ENCODE results near the gene UNC93B1.
A peak's percentile ranks its signal among the peaks of the same experiment; 100 is the strongest.

Gene UNC93B1

GRCh38 chr11:68012044-68012842, 8.3 kb upstream of the UNC93B1 start:
- WGBS, 2 experiments (ENCODE audit: insufficient coverage in 2 of 2) = 86 to 96% methylated on average over 10 to 11 of the region's 17 CpGs
- peak overlapping the region; percentile 41 for H3K27ac ChIP-seq (ENCODE audit: low read depth, low read length, severe bottlenecking)

GRCh38 chr11:68011051-68011943, 7.4 kb upstream of the UNC93B1 start:
- 95 to 96% methylated on average over 13 to 15 of the region's 16 CpGs for WGBS, 2 experiments (ENCODE audit: insufficient coverage in 2 of 2)
- no peak overlapping the region for H3K4me3 ChIP-seq (ENCODE audit: extremely low read depth, insufficient read depth, low read length, poor library complexity, severe bottlenecking)
- H3K4me1 ChIP-seq (ENCODE audit: control insufficient read depth, insufficient read depth, low read length, poor library complexity, severe bottlenecking) = peaks cover 21% of the 10 kb centered on the region
- H3K27ac ChIP-seq (ENCODE audit: low read depth, low read length, severe bottlenecking) = no peak overlapping the region
- no peaks in the 10 kb centered on the region for H3K36me3 ChIP-seq (ENCODE audit: control insufficient read depth, insufficient read depth, low read length)
- peaks cover 6% of the 10 kb centered on the region for H3K9me3 ChIP-seq (ENCODE audit: control insufficient read depth, low read length)

More at GRCh38 chr11:68012044-68012842, 8.3 kb upstream of the UNC93B1 start:
- Histone ChIP-seq H3K4me3 (ENCODE audit: extremely low read depth, insufficient read depth, low read length, poor library complexity, severe bottlenecking) (no peak overlapping the region), H3K4me1 (ENCODE audit: control insufficient read depth, insufficient read depth, low read length, poor library complexity, severe bottlenecking) (peaks cover 21% of the 10 kb centered on the region), H3K36me3 (ENCODE audit: control insufficient read depth, insufficient read depth, low read length) (no peaks in the 10 kb centered on the region), H3K9me3 (ENCODE audit: control insufficient read depth, low read length) (peaks cover 6% of the 10 kb centered on the region)

DNA sequence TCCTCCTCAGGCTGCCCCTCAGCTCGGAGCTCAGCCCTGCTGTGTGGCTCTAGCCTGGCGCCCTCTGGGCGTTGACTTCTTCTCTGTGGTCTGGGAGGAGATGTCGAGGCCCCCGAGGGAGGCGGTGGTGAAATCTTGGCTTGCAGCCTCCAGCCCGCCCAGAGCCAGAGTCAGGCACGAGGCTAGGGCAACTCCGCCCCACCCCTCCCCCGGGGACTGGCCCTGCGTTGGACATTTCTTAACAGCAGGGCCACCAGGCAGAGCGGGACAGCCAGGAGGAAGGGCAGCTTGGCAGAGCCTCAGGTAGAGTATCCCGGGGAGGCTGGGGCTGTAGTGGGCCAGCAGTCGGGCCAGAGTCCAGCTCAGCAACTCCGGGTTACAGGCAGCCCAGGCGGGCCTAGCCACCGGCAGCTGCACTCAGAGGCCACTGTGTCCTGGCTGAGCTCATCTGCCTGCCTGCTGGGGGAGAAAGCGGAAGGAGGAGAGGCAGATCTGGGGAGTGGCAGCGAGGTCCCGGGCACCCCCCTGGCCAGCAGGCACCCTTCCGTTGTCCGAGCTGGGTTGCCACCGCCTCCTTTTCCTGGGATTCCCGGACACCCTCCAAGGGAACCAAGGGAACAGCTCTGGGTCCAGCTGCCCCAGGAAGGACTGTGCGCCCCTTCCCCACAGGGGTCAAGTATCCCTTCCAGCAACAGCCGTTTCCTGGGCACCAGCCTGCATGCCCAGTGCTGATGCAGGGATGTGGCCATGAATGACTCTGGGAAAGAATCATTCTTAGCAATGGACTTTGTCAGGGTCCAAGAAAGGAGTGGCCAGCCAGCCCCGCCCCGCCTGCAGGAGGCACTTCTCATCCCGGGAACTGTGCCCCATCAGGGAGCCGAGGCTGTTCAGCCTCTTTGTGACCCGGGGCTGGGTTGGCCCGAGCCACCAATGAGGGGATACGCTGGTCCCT, 6.5 kb upstream of the UNC93B1 start, which contains the start of gene ALDH3B1:
ALDH3B1 (plus strand) TSS at position 238 of the 952 bp plus-strand sequence. CDS start 4,971 bp downstream, outside the sequence.
- Histone ChIP-seq H3K4me1 (ENCODE audit: control insufficient read depth, insufficient read depth, low read length, poor library complexity, severe bottlenecking) (peaks cover 21% of the 10 kb centered on the region), H3K9me3 (ENCODE audit: control insufficient read depth, low read length) (peaks cover 6% of the 10 kb centered on the region), H3K27ac (ENCODE audit: low read depth, low read length, severe bottlenecking) (no peak within 1 kb of the TSS), H3K36me3 (ENCODE audit: control insufficient read depth, insufficient read depth, low read length) (no peaks in the 10 kb centered on the region), H3K4me3 (ENCODE audit: extremely low read depth, insufficient read depth, low read length, poor library complexity, severe bottlenecking) (no peak within 1 kb of the TSS)
- 47 to 61% methylated on average over 29 to 32 of the region's 33 CpGs for WGBS, 2 experiments (ENCODE audit: insufficient coverage in 2 of 2)

DNA sequence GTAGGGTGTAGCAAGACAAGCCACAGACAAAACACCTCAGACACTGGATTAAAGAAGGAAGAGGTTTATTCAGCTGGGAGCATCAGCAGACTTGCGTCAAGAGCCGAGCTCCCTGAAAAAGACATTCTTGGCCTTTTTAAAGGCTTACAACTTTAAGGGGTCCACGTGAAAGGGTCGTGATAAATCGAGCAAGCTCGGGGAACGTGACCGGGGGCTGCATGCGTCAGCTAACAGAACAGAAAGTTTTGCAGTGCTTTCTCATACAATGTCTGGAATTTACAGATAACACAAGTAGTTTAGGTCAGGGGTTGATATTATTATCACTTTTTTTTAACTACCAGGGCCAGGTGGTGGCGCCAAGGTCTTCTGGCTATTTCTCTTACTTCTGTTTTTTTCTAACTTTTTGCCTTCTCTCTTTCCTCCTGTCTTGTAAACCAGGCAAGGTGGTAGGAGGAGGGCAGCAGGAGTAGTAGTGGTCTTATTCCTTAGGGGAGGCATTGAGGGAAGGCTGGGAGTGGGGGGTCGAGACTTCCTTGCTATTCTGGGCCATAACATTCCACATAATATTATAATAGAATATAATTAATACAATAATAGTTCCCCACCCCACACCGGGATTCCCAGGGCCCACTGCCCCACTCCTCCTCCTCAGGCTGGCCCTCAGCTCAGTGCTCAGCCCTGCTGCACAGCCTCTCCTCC, 5.6 kb upstream of the UNC93B1 start:
- Histone ChIP-seq H3K4me1 (ENCODE audit: control insufficient read depth, insufficient read depth, low read length, poor library complexity, severe bottlenecking) (peaks cover 19% of the 10 kb centered on the region), H3K36me3 (ENCODE audit: control insufficient read depth, insufficient read depth, low read length) (no peaks in the 10 kb centered on the region), H3K9me3 (ENCODE audit: control insufficient read depth, low read length) (peaks cover 6% of the 10 kb centered on the region), H3K27ac (ENCODE audit: low read depth, low read length, severe bottlenecking) (no peak overlapping the region), H3K4me3 (ENCODE audit: extremely low read depth, insufficient read depth, low read length, poor library complexity, severe bottlenecking) (no peak overlapping the region)
- 93 to 94% methylated on average over 6 to 7 of the region's 12 CpGs for WGBS, 2 experiments (ENCODE audit: insufficient coverage in 2 of 2)

DNA sequence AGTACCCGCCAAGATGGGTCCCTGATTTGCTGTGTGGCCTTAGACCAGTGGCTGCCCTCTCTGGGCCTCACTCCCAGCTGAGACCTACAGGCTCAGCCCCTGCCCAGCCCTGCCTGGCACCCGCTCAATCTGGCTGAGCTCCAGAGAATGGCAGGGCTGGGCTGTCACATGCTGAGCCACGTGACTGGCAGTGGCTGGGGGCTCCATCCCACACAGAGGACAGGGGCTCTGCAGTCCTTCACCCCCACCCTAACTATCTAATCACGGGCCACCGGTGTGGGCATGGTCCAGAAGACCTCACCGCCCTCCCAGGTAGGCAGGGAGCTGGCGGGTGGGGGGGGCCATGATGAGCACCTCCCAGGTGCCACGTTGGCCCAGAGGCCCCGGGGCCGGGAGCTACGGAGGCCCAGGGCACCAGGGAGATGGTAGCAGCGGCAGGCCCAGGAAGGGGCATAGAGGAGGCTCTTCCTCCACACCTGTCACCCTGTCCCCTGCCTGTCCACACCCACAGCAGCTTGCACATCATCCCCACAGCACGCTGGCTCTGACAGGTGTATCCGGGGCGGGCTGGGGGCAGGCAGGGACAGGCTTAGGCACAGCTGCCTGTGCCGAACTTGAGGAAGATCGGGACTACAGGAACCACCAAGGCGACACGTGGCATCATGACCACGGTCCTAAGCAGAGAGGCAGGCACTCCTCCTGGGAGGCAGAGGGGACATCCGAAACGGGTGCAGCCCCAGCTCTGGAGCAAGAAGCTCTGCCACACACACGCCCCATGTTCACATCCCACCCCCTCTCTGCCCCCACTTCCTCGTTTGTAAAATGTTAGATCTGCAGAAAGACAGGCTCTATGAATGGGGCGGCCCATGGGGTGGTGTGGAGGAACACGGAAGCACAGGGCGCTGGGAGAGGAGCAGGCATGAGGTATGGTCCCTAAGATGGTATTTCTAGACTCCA, 4.8 kb upstream of the UNC93B1 start:
- H3K36me3 ChIP-seq (ENCODE audit: control insufficient read depth, insufficient read depth, low read length) = no peaks in the 10 kb centered on the region
- WGBS, 2 experiments (ENCODE audit: insufficient coverage in 2 of 2) = 88 to 91% methylated on average over 19 to 24 of the region's 27 CpGs
- no peak overlapping the region for H3K27ac ChIP-seq (ENCODE audit: low read depth, low read length, severe bottlenecking)
- no peak overlapping the region for H3K4me3 ChIP-seq (ENCODE audit: extremely low read depth, insufficient read depth, low read length, poor library complexity, severe bottlenecking)
- H3K9me3 ChIP-seq (ENCODE audit: control insufficient read depth, low read length) = peaks cover 6% of the 10 kb centered on the region
- H3K4me1 ChIP-seq (ENCODE audit: control insufficient read depth, insufficient read depth, low read length, poor library complexity, severe bottlenecking) = peaks cover 15% of the 10 kb centered on the region

DNA sequence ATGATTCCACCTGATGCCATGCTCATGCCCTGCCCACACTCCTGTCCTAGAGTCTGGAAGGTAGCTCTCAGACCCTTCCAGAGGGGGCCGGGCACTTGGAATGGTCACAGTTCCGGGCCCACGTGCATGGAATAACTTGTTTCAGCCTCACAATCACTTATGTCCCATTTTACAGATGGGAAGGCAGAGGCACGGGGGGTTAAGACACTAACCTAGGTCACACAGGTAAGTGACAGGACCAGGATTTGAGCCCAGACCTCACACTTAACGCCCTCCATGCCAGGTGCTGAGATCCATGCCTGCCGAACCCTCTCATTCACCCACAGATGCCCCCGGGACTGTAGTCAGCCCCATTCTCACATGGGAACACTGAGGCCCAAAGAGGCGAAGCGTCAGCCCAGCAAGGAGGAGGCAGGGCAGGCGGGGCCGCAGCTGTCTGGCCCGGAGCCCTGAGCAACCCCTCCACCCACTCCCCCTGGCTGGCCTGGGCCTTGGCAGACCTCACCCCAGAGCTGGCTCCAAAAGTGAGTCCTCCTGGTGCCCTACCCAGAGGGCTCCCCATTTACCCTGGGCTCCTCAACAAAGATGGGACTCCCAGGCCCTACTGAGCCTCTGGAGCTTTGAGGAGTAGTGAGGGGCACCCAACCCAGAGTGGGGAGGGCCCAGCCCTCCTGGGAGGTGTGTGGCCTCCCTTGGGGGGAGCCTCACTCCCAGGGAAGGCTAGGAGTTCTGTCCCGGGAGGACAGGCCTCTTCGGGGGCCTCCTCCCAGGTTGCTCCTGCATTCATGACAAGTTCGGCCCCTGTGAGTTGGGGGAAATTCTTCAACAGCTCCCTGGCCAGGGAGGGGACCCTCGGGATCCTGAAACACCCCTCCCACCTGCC, 3.8 kb upstream of the UNC93B1 start:
- peaks cover 6% of the 10 kb centered on the region for H3K9me3 ChIP-seq (ENCODE audit: control insufficient read depth, low read length)
- peaks cover 11% of the 10 kb centered on the region for H3K4me1 ChIP-seq (ENCODE audit: control insufficient read depth, insufficient read depth, low read length, poor library complexity, severe bottlenecking)
- no peaks in the 10 kb centered on the region for H3K36me3 ChIP-seq (ENCODE audit: control insufficient read depth, insufficient read depth, low read length)
- H3K27ac ChIP-seq (ENCODE audit: low read depth, low read length, severe bottlenecking) = no peak overlapping the region
- H3K4me3 ChIP-seq (ENCODE audit: extremely low read depth, insufficient read depth, low read length, poor library complexity, severe bottlenecking) = no peak overlapping the region
- WGBS, 2 experiments (ENCODE audit: insufficient coverage in 2 of 2) = 91% methylated on average over 12 to 14 of the region's 16 CpGs

- Histone ChIP-seq H3K9me3 (ENCODE audit: control insufficient read depth, low read length) (peaks cover 6% of the 10 kb centered on the region), H3K4me3 (ENCODE audit: extremely low read depth, insufficient read depth, low read length, poor library complexity, severe bottlenecking) (no peak overlapping the region), H3K27ac (ENCODE audit: low read depth, low read length, severe bottlenecking) (no peak overlapping the region), H3K4me1 (ENCODE audit: control insufficient read depth, insufficient read depth, low read length, poor library complexity, severe bottlenecking) (peaks cover 4% of the 10 kb centered on the region), H3K36me3 (ENCODE audit: control insufficient read depth, insufficient read depth, low read length) (no peaks in the 10 kb centered on the region)
- 97% methylated on average over 7 of the region's 7 CpGs for WGBS, 2 experiments (ENCODE audit: insufficient coverage in 2 of 2)
Measured at GRCh38 chr11:68006606-68007166, 2.8 kb upstream of the UNC93B1 start.

GRCh38 chr11:68004551-68005335, 846 bp upstream of the UNC93B1 start:
- 82 to 88% methylated on average over 10 to 12 of the region's 14 CpGs for WGBS, 2 experiments (ENCODE audit: insufficient coverage in 2 of 2)
- peaks cover 6% of the 10 kb centered on the region for H3K9me3 ChIP-seq (ENCODE audit: control insufficient read depth, low read length)
- H3K27ac ChIP-seq (ENCODE audit: low read depth, low read length, severe bottlenecking) = no peak overlapping the region
- peak overlapping the region; percentile 50 for H3K4me3 ChIP-seq (ENCODE audit: extremely low read depth, insufficient read depth, low read length, poor library complexity, severe bottlenecking)
- no peaks in the 10 kb centered on the region for H3K36me3 ChIP-seq (ENCODE audit: control insufficient read depth, insufficient read depth, low read length)
- no peaks in the 10 kb centered on the region for H3K4me1 ChIP-seq (ENCODE audit: control insufficient read depth, insufficient read depth, low read length, poor library complexity, severe bottlenecking)
